Measurements from ENCODE around the gene TSPYL1.

DNA sequence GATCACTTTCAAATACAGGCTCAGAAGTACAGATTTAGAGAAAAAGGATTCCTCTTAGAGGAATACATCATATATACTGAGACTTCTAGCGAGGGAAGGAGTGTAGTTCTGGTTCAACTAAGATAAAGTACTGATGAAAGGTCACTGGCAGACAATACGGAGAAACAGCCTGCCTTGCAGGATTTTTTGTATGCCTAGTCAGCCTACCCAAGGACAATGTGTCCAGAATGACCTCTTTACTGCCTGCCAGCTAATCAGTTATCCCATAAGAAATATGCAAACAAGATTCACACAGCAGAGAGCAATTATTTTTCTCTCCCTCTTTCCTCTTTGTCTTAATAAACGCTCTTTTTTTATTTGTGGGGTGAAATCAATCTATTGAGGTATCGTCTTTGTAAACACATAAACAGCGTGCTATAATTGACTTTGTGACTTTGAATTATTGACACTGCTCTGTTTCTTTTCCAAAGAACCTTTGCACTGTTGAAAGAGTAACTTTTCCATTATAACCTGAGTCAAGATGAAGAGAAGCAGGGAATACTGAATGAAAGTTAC is 24.4 kb downstream of the TSPYL1 start:
- TF ChIP-seq, protein P1, sequence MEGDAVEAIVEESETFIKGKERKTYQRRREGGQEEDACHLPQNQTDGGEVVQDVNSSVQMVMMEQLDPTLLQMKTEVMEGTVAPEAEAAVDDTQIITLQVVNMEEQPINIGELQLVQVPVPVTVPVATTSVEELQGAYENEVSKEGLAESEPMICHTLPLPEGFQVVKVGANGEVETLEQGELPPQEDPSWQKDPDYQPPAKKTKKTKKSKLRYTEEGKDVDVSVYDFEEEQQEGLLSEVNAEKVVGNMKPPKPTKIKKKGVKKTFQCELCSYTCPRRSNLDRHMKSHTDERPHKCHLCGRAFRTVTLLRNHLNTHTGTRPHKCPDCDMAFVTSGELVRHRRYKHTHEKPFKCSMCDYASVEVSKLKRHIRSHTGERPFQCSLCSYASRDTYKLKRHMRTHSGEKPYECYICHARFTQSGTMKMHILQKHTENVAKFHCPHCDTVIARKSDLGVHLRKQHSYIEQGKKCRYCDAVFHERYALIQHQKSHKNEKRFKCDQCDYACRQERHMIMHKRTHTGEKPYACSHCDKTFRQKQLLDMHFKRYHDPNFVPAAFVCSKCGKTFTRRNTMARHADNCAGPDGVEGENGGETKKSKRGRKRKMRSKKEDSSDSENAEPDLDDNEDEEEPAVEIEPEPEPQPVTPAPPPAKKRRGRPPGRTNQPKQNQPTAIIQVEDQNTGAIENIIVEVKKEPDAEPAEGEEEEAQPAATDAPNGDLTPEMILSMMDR (conservative IDR thresholded peaks at IDR 0.05) = no peak
- TF ChIP-seq ZFX (IDR thresholded peaks at IDR 0.05) = no peak

All from C4-2B (cell line).